Ascending aorta (tissue), 2 donors: ENCODE data around the gene ELL3. TPM values are rescaled to one million over a fixed set of nuclear protein-coding genes. Genes with fewer than 3 reads are reported as not detected.

Experiments used
- DNase-seq, 2 donors: peaks; one replicate each; pipeline ENCODE4 v3.0.0-alpha.2; 2019; ENCODE audit warnings: low spot score in 2 of 2
- H3K27ac ChIP-seq, 2 donors: fragments of 200-600 bp; sonication (generic); one replicate each; pipeline ENCODE4 v1.5.1; 2016 to 2017; ENCODE audit warnings: mild to moderate bottlenecking in 1 of 2
- H3K27me3 ChIP-seq: fragments of 200-600 bp; sonication (generic); one replicate; pipeline ENCODE4 v1.5.1; 2017
- H3K36me3 ChIP-seq, 2 donors: fragments of 200-600 bp; sonication (generic); one replicate each; pipeline ENCODE4 v1.5.1; 2016
- H3K4me1 ChIP-seq, 2 donors: fragments of 200-600 bp; sonication (generic); one replicate each; pipeline ENCODE4 v1.5.1; 2016 to 2017; ENCODE audit warnings: mild to moderate bottlenecking in 1 of 2
- H3K4me3 ChIP-seq, 2 donors: fragments of 200-600 bp; sonication (generic); one replicate each; pipeline ENCODE4 v1.5.1; 2016 to 2017; ENCODE audit warnings: mild to moderate bottlenecking in 1 of 2
- H3K9me3 ChIP-seq, 2 donors: fragments of 200-600 bp; sonication (generic); one replicate each; pipeline ENCODE4 v1.5.1; 2016
- intact Hi-C: fragments of 100-400 bp; cut with DNase I; formaldehyde crosslinking; loops from one replicate; pipeline ENCODE4 v1.15.1; 2023
- total RNA-seq: library from RNA; depleted of rRNA; stranded (reverse); fragments of >200 nt; gene quantifications from one replicate; pipeline ENCODE4 v1.1.0, GENCODE V29; 2016
- TF ChIP-seq, protein P1 (sequence below), 3 experiments: fragments of 200-600 bp in 2 of 3; fragments of 450-650 bp in 1 of 3; sonication (generic) in 2 of 3; IDR thresholded peaks; one replicate each; pipeline ENCODE4 v1.5.1; 2016 to 2019; ENCODE audit warnings: antibody characterized with exemption in 3 of 3, mild to moderate bottlenecking in 1 of 3, moderate library complexity in 1 of 3

Gene ELL3
- total RNA-seq, 1 donor from 2014 or later = 39.5 TPM

DNA sequence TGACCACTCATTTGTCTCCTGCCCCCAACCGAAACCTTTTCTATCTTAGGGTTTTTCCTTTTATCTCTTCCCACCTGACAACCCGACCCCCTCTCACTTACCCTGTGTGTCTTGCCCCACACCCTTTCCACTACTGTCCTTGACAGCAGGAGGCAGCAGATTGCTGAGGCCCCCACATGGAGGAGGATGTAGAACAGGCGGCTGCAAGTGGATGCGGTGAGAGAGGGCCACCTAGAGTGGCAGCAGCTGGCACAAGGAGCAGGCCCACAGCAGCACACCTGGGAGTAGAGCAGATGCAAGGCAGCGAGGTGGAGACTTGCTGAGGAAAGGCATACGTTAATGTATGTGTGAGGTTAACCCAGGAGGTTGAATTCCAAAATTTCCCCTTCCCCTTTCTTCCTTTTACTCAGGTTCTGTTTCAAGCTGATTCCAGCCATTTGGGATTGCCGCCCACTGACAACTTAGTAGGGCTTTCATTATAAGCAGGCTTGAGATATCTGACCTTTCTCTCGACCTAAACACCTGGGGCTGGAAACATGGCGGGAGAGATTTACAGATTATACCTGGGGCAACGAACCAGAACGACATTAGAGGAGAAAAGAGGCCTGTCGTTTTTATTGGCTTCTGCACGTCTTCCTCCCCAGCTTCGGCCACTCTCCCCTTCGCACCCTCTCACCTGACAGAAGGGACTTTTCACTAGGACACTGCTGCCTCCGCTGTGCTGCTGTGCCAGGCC is 22.6 kb upstream of the ELL3 start:
- peak overlapping the region; percentile 91 to 96 for H3K27ac ChIP-seq
- H3K36me3 ChIP-seq = peaks cover 27 to 67% of the 10 kb centered on the region in 2 donors
- TF ChIP-seq, protein P1, sequence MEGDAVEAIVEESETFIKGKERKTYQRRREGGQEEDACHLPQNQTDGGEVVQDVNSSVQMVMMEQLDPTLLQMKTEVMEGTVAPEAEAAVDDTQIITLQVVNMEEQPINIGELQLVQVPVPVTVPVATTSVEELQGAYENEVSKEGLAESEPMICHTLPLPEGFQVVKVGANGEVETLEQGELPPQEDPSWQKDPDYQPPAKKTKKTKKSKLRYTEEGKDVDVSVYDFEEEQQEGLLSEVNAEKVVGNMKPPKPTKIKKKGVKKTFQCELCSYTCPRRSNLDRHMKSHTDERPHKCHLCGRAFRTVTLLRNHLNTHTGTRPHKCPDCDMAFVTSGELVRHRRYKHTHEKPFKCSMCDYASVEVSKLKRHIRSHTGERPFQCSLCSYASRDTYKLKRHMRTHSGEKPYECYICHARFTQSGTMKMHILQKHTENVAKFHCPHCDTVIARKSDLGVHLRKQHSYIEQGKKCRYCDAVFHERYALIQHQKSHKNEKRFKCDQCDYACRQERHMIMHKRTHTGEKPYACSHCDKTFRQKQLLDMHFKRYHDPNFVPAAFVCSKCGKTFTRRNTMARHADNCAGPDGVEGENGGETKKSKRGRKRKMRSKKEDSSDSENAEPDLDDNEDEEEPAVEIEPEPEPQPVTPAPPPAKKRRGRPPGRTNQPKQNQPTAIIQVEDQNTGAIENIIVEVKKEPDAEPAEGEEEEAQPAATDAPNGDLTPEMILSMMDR (IDR thresholded peaks at IDR 0.05) = no peak
- H3K27me3 ChIP-seq = no peaks in the 10 kb centered on the region
- intact Hi-C loops = loop anchor here (10.0 kb wide), 1 partner anchor 485 kb away; the partner anchor contains the start of gene GOLM2
- H3K9me3 ChIP-seq = no peaks in the 10 kb centered on the region
- no peak for DNase-seq
- no peak overlapping the region for H3K4me3 ChIP-seq
- peaks cover 15 to 34% of the 10 kb centered on the region in 2 donors for H3K4me1 ChIP-seq

DNA sequence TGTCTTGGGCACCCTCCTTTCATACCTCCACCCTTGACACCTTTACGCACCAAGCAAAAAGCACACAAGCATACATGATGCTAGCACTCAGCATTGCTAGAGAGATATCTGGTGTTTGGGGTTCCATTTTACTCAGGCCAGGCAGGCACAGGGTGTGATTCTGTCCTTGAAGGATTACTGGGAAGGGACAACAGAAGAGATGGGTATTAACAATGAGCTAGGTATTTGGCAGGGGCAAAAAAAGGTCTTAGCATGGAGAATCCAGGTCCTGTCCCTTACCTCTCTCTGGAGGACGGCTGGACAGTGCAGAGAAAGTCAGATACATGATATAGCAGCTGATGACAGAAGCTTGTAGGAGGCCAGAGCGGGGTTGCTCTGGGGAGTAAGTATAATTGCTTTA is 19.8 kb upstream of the ELL3 start:
- peaks cover 27 to 42% of the 10 kb centered on the region in 2 donors for H3K4me1 ChIP-seq
- H3K27me3 ChIP-seq = no peaks in the 10 kb centered on the region
- H3K36me3 ChIP-seq = peaks cover 26 to 57% of the 10 kb centered on the region in 2 donors
- peak overlapping the region in 1 of 2 donors; percentile 23 for H3K27ac ChIP-seq
- no peak overlapping the region for H3K4me3 ChIP-seq
- DNase-seq = no peak
- intact Hi-C loops = loop anchor here (10.0 kb wide), 1 partner anchor 488 kb away; the partner anchor contains the start of gene GOLM2
- TF ChIP-seq, protein P1 (IDR thresholded peaks at IDR 0.05) = no peak
- no peaks in the 10 kb centered on the region for H3K9me3 ChIP-seq

DNA sequence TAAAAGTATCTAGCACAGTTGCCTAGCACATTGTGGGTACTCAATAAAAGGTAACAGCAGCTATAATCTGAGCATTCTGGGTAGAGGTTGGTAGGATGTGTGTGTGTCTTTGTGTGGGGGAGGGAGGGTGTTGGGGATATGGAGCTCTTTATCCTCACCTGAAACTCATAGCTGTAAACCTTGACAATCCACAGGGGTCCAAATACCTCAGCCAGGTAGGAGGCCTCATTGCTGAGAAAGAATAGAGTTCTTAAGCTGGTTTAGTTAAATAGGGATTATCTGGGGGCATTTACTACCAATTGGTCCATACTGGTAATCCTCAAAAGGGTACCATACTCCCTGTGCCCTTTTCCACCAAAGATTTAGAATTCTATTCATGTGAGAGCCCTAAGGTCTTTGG is 19.2 kb upstream of the ELL3 start:
- Histone ChIP-seq H3K27ac (peak overlapping the region in 1 of 2 donors; percentile 88), H3K4me3 (no peak overlapping the region), H3K9me3 (no peaks in the 10 kb centered on the region), H3K36me3 (peaks cover 26 to 54% of the 10 kb centered on the region in 2 donors), H3K4me1 (peaks cover 21 to 38% of the 10 kb centered on the region in 2 donors), H3K27me3 (no peaks in the 10 kb centered on the region)
- intact Hi-C loops = loop anchor here (10.0 kb wide), 1 partner anchor 489 kb away; the partner anchor contains the start of gene GOLM2
- TF ChIP-seq, protein P1 (IDR thresholded peaks at IDR 0.05) = no peak
- DNase-seq = no peak

DNA sequence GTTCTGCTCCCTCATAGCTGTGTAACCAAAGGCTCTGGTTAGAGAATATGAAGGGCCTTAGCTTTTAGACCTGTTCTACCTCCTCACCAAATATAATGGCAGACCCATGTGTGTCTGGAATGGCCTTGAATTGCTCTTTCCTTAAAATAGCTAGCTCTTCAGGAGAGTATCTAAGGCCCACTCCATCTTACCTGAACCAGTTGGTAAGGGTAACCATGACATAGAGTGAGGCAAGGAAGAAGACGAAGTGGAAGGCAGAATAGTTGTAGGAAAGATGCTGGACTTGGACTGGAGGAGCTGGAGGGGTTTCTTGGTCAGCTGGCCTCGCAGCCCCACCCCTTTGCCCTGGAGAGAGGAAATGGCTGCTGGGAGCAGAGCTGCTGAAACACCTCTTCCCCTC is 18.4 kb upstream of the ELL3 start:
- H3K36me3 ChIP-seq = peaks cover 26 to 54% of the 10 kb centered on the region in 2 donors

DNA sequence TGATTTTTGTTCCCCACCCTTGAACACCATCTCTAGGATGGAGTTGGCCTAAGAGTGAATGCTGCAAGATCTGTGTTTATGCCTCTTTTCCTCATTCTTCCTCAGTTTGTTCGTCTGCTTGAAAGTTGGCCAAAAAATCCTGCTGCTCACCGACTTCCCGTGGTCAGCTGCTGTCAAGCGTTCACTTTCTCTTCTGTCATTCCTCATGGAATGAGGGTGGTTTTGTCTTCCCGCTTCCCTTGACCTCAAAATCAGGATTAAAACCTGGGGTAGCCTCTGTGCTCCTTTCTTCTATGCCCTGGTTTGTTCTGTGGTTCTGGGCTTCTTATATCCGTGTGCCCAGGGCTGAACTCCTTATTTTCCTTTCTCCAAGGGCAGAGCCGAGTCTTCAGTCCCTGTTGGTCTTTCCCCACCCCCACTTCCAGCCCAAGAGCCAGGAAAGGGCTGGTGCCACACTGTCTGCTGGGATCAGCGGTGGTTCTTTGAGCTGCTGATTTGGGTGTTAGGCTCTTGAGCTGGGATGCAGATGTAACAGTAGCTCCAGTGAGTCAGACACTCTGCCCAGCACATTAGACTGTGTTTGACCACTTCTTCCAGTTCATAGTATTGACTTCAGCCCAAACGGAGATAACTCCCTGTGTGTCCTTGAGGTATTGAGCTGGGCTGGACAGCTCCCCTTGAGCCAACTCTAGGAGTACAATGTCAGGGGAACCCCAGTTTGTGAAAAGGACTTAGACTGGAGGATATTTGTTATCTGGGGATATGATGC is 17.7 kb upstream of the ELL3 start:
- DNase-seq = no peak
- Histone ChIP-seq H3K4me1 (peaks cover 19 to 31% of the 10 kb centered on the region in 2 donors), H3K27ac (peak overlapping the region; percentile 54 to 88), H3K9me3 (no peaks in the 10 kb centered on the region), H3K4me3 (peak overlapping the region; percentile 74 to 99), H3K27me3 (no peaks in the 10 kb centered on the region), H3K36me3 (peaks cover 26 to 49% of the 10 kb centered on the region in 2 donors)
- TF ChIP-seq, protein P1 (IDR thresholded peaks at IDR 0.05) = no peak
- intact Hi-C loops = loop anchor here (10.0 kb wide), 1 partner anchor 490 kb away; the partner anchor contains the start of gene GOLM2

More for the DNA sequence above, 18.4 kb upstream of the ELL3 start:
- TF ChIP-seq, protein P1 (IDR thresholded peaks at IDR 0.05) = no peak
- intact Hi-C loops = loop anchor here (10.0 kb wide), 1 partner anchor 490 kb away; the partner anchor contains the start of gene GOLM2
- DNase-seq = no peak
- no peaks in the 10 kb centered on the region for H3K27me3 ChIP-seq
- H3K4me1 ChIP-seq = peaks cover 19 to 37% of the 10 kb centered on the region in 2 donors
- no peak overlapping the region for H3K4me3 ChIP-seq
- H3K9me3 ChIP-seq = no peaks in the 10 kb centered on the region
- H3K27ac ChIP-seq = peak overlapping the region; percentile 54 to 88
